H1 (cell line): ENCODE measurements around the gene MPZL3. TPM values are rescaled to one million over a fixed set of nuclear protein-coding genes. Genes with fewer than 3 reads are reported as not detected.

Source experiments
- CREB1 ChIP-seq: IDR thresholded peaks from 2 replicates; pipeline ENCODE4 v1.6.1; 2012; ENCODE audit warnings: inconsistent platforms
- CTCF ChIP-seq, 3 experiments: IDR thresholded peaks; 1 replicate in 2 of 3; 2 replicates in 1 of 3; pipeline versions ENCODE4 v1.5.1 to v1.6.1; 2011; ENCODE audit warnings: low read length in 3 of 3, mild to moderate bottlenecking in 3 of 3, inconsistent platforms in 2 of 3, low read depth in 1 of 3, moderate library complexity in 1 of 3; ENCODE audit not compliant: insufficient read depth in 1 of 3; ENCODE audit errors: control extremely low read depth in 1 of 3
- EZH2 ChIP-seq: fragments of 200-600 bp; sonication (generic); IDR thresholded peaks from 2 replicates; pipeline ENCODE4 v1.7.1; 2012; ENCODE audit warnings: low read depth, mild to moderate bottlenecking, moderate library complexity, low read length, inconsistent platforms; ENCODE audit not compliant: severe bottlenecking
- FOSL1 ChIP-seq: IDR thresholded peaks from 2 replicates; pipeline ENCODE4 v1.6.1; 2011; ENCODE audit warnings: mild to moderate bottlenecking, low read depth, low read length, moderate library complexity; ENCODE audit not compliant: insufficient read depth
- TAF1 ChIP-seq: IDR thresholded peaks from 2 replicates; pipeline ENCODE4 v1.6.1; 2011; ENCODE audit warnings: mild to moderate bottlenecking, low read depth, low read length
- polyA plus RNA-seq, 7 experiments: library from polyadenylated mRNA; depleted of rRNA in 3 of 7; stranded (reverse) in 5 of 7; unstranded in 2 of 7; fragments of >200 nt in 5 of 7; fragments of 200-250 nt in 2 of 7; gene quantifications; 1 replicate in 5 of 7; 2 replicates in 1 of 7; 4 replicates in 1 of 7; pipeline versions ENCODE4 v1.2.1 to v1.2.3, GENCODE V29; 2011 to 2013; ENCODE audit warnings: missing spikeins in 2 of 7, mixed read lengths in 2 of 7
- total RNA-seq: library from RNA; stranded (reverse); fragmentation: NEBNext Ultra II Directional; extraction: Animal tissue kit (Norgen Biotek cat#: 25700); gene quantifications from 2 replicates; pipeline ENCODE4 v1.2.1, GENCODE V29; 2021
- TF ChIP-seq, protein P1 (sequence below): IDR thresholded peaks from 2 replicates; pipeline ENCODE4 v1.6.1; 2011; ENCODE audit warnings: low read depth, mild to moderate bottlenecking, low read length; ENCODE audit not compliant: insufficient read depth

MPZL3 gene
- total and polyA plus RNA-seq, 2 of the 8 experiments (the other 6 are each of a cell fraction or from before 2014, with no cell fraction given): 1.1 to 3.9 TPM

- TF ChIP-seq EZH2 (no peak), FOSL1 (no peak), CTCF (IDR thresholded peaks at IDR 0.05; ENCODE audit: control extremely low read depth in 1 of 3, insufficient read depth in 1 of 3, low read depth in 1 of 3, low read length in 3 of 3) (no peak), CREB1 (no peak), TAF1 (no peak)
- TF ChIP-seq, protein P1, sequence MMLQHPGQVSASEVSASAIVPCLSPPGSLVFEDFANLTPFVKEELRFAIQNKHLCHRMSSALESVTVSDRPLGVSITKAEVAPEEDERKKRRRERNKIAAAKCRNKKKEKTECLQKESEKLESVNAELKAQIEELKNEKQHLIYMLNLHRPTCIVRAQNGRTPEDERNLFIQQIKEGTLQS: no peak
Observed at GRCh38 chr11:118245936-118246562, 6.1 kb downstream of the MPZL3 start (continued).
